ENCODE data around the gene REM2. TPM values are rescaled to one million over a fixed set of nuclear protein-coding genes. Genes with fewer than 3 reads are reported as not detected.
A peak's percentile ranks its signal among the peaks of the same experiment; 100 is the strongest.

The REM2 gene
- total RNA-seq, 1 donor from 2014 or later, result 3.0 TPM

DNA sequence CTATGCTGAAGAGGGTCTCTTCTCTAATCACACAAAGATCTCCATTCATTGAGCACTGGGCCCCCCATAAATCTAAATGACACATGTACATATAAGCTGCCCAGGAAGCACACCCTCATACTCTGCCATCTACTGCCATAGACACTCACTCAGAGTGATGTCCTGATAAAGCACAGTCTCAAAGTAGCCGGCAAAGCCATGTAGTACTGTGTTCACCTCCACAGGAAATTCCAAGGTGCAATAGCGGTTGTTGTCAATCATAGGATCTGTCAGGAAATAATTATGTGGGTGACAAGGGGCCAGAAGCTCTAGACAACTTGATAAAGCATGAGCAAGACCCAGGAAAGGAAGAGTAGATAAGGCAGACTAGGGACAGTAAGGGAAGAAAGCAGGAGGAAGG, 39.3 kb downstream of the REM2 start:
- no peak for DNase-seq (ENCODE audit: low read depth, low spot score)
- H3K9me3 Mint-ChIP-seq, result no peaks in the 10 kb centered on the region
- peaks cover 25% of the 10 kb centered on the region for H3K4me1 Mint-ChIP-seq
- H3K4me3 Mint-ChIP-seq, result no peak overlapping the region
- H3K27ac Mint-ChIP-seq (ENCODE audit: unreplicated experiment), result no peak overlapping the region
- peaks cover 24% of the 10 kb centered on the region for H3K36me3 Mint-ChIP-seq (ENCODE audit: low read depth)
- TF ChIP-seq, protein P1, sequence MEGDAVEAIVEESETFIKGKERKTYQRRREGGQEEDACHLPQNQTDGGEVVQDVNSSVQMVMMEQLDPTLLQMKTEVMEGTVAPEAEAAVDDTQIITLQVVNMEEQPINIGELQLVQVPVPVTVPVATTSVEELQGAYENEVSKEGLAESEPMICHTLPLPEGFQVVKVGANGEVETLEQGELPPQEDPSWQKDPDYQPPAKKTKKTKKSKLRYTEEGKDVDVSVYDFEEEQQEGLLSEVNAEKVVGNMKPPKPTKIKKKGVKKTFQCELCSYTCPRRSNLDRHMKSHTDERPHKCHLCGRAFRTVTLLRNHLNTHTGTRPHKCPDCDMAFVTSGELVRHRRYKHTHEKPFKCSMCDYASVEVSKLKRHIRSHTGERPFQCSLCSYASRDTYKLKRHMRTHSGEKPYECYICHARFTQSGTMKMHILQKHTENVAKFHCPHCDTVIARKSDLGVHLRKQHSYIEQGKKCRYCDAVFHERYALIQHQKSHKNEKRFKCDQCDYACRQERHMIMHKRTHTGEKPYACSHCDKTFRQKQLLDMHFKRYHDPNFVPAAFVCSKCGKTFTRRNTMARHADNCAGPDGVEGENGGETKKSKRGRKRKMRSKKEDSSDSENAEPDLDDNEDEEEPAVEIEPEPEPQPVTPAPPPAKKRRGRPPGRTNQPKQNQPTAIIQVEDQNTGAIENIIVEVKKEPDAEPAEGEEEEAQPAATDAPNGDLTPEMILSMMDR (conservative IDR thresholded peaks at IDR 0.05), result no peak
- peaks cover 3% of the 10 kb centered on the region for H3K27me3 Mint-ChIP-seq (ENCODE audit: low read depth)

GRCh38 chr14:22923746-22924145, 40.7 kb downstream of the REM2 start:
- no peak overlapping the region for H3K4me3 Mint-ChIP-seq
- TF ChIP-seq, protein P1 (conservative IDR thresholded peaks at IDR 0.05), result no peak
- H3K4me1 Mint-ChIP-seq, result peaks cover 14% of the 10 kb centered on the region
- no peaks in the 10 kb centered on the region for H3K9me3 Mint-ChIP-seq
- H3K36me3 Mint-ChIP-seq (ENCODE audit: low read depth), result peaks cover 18% of the 10 kb centered on the region
- no peak overlapping the region for H3K27ac Mint-ChIP-seq (ENCODE audit: unreplicated experiment)
- DNase-seq (ENCODE audit: low read depth, low spot score), result no peak
- H3K27me3 Mint-ChIP-seq (ENCODE audit: low read depth), result peaks cover 3% of the 10 kb centered on the region

DNA sequence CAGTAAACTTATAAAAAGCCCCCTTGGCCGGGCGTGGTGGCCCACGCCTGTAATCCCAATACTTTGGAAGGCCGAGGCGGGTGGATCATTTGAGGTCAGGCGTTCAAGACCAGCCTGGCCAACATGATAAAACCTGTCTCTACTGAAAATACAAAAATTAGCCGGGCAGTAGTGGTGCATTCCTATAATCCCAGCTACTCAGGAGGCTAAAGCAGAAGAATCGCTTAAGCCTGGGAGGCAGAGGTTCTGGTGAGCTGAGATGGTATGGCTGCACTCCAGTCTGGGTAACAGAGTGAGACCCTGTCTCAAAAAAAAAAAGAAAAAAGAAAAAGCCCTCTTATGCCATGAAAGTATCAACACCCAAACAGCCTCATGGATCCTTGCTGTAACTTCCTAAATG, 42.5 kb downstream of the REM2 start:
- TF ChIP-seq, protein P1 (conservative IDR thresholded peaks at IDR 0.05), result no peak
- H3K27ac Mint-ChIP-seq (ENCODE audit: unreplicated experiment), result no peak overlapping the region
- DNase-seq (ENCODE audit: low read depth, low spot score), result no peak
- no peaks in the 10 kb centered on the region for H3K9me3 Mint-ChIP-seq
- H3K27me3 Mint-ChIP-seq (ENCODE audit: low read depth), result no peaks in the 10 kb centered on the region
- H3K4me3 Mint-ChIP-seq, result no peak overlapping the region
- H3K36me3 Mint-ChIP-seq (ENCODE audit: low read depth), result peaks cover 15% of the 10 kb centered on the region
- no peaks in the 10 kb centered on the region for H3K4me1 Mint-ChIP-seq

GRCh38 chr14:22926316-22926715, 43.3 kb downstream of the REM2 start:
- TF ChIP-seq, protein P1 (conservative IDR thresholded peaks at IDR 0.05), result no peak
- DNase-seq (ENCODE audit: low read depth, low spot score), result no peak
- no peaks in the 10 kb centered on the region for H3K9me3 Mint-ChIP-seq
- peaks cover 8% of the 10 kb centered on the region for H3K36me3 Mint-ChIP-seq (ENCODE audit: low read depth)
- H3K27me3 Mint-ChIP-seq (ENCODE audit: low read depth), result no peaks in the 10 kb centered on the region
- H3K4me3 Mint-ChIP-seq, result peak overlapping the region; percentile 72
- no peak overlapping the region for H3K27ac Mint-ChIP-seq (ENCODE audit: unreplicated experiment)
- H3K4me1 Mint-ChIP-seq, result no peaks in the 10 kb centered on the region

DNA sequence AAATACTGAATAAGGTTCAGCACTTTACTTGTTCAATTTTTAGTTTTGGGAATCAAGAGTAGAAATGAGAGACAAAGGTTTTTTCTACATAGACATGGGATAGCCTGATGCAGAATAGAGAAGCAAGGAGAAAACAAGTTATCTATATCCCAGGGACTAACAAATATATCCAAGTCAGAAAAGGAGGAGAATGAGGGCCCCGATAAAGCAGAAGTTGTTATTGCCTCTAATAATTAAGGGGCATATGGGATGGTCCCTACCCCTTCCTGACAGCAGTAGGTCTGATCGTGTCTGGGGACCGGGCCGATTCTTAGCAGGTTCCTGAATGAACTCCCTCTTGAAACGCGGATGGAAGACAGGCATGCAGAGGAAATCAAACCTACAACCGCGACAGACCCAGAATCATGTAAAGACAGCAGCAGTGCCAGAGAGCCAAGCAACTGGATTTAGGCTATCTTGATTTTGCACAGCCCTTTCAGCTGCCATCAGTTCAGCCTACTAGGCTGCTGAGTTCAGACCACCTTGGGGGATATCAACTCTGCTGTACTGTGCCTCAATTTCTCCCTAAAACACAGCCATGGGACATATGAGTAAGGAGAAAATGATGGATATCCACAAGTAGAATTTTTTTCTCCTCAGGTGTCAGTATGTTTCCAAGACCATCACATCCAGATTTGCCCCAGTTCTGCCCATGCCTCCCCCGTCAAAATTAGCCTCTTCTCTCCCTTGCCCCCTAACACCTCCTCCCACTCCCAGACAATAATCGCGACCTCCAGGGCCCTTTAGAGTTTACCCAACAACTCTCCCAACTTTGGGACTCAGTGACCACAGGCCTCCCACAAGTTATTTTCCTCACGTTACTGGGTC, 45.4 kb downstream of the REM2 start:
- H3K27me3 Mint-ChIP-seq (ENCODE audit: low read depth), result no peaks in the 10 kb centered on the region
- TF ChIP-seq, protein P1 (conservative IDR thresholded peaks at IDR 0.05), result no peak
- peak overlapping the region; percentile 92 for H3K27ac Mint-ChIP-seq (ENCODE audit: unreplicated experiment)

More for the DNA sequence above, 45.4 kb downstream of the REM2 start:
- H3K9me3 Mint-ChIP-seq, result no peaks in the 10 kb centered on the region
- DNase-seq (ENCODE audit: low read depth, low spot score), result no peak
- peaks cover 2% of the 10 kb centered on the region for H3K36me3 Mint-ChIP-seq (ENCODE audit: low read depth)
- H3K4me3 Mint-ChIP-seq, result no peak overlapping the region
- H3K4me1 Mint-ChIP-seq, result no peaks in the 10 kb centered on the region

All from neural crest cell (in vitro differentiated cells).